Measurements from ENCODE around the gene PDGFB.

Gene PDGFB

GRCh38 chr22:39287076-39287725, 42.4 kb upstream of the PDGFB start:
- peaks cover 19% of the 10 kb centered on the region for H3K27me3 ChIP-seq (ENCODE audit: insufficient read depth, low read length)
- no peaks in the 10 kb centered on the region for H3K9me3 ChIP-seq (ENCODE audit: low read length)
- H3K4me3 ChIP-seq (ENCODE audit: low read depth, low read length, poor library complexity, severe bottlenecking): no peak overlapping the region
- H3K9me2 ChIP-seq (ENCODE audit: low read depth, low read length): no peaks in the 10 kb centered on the region
- no peaks in the 10 kb centered on the region for H3K4me1 ChIP-seq (ENCODE audit: insufficient read depth, low read length, severe bottlenecking)
- no peaks in the 10 kb centered on the region for H3F3A ChIP-seq (ENCODE audit: insufficient read depth, low read length)
- H4K20me1 ChIP-seq (ENCODE audit: insufficient read depth, low read length): no peaks in the 10 kb centered on the region
- H2AFZ ChIP-seq (ENCODE audit: low read length): no peak overlapping the region
- no peak overlapping the region for H3K4me2 ChIP-seq (ENCODE audit: low read length)
- H3K9ac ChIP-seq (ENCODE audit: low read length): no peak overlapping the region
- TF ChIP-seq EZH2 (IDR thresholded peaks at IDR 0.05; ENCODE audit: borderline replicate concordance, low read length) (no peak), CTCF (IDR thresholded peaks at IDR 0.05; ENCODE audit: low read length) (no peak)
- no peak overlapping the region for H3K27ac ChIP-seq (ENCODE audit: low read depth, low read length, poor library complexity, severe bottlenecking)
- no peaks in the 10 kb centered on the region for H3K79me2 ChIP-seq (ENCODE audit: insufficient read depth, low read length)
- no peaks in the 10 kb centered on the region for H3K36me3 ChIP-seq (ENCODE audit: insufficient read depth, low read length)

- H3K9me2 ChIP-seq (ENCODE audit: low read depth, low read length): no peaks in the 10 kb centered on the region
- H3K4me2 ChIP-seq (ENCODE audit: low read length): no peak overlapping the region
- H3K9me3 ChIP-seq (ENCODE audit: low read length): no peaks in the 10 kb centered on the region
- H3K9ac ChIP-seq (ENCODE audit: low read length): no peak overlapping the region
- no peaks in the 10 kb centered on the region for H3F3A ChIP-seq (ENCODE audit: insufficient read depth, low read length)
- H4K20me1 ChIP-seq (ENCODE audit: insufficient read depth, low read length): no peaks in the 10 kb centered on the region
- H3K4me3 ChIP-seq (ENCODE audit: low read depth, low read length, poor library complexity, severe bottlenecking): no peak overlapping the region
- H2AFZ ChIP-seq (ENCODE audit: low read length): no peak overlapping the region
- peaks cover 12% of the 10 kb centered on the region; the same call in 1 of the 2 replicates for H3K27me3 ChIP-seq (ENCODE audit: insufficient read depth, low read length)
- no peaks in the 10 kb centered on the region for H3K79me2 ChIP-seq (ENCODE audit: insufficient read depth, low read length)
- no peak for TF ChIP-seq CTCF (IDR thresholded peaks at IDR 0.05; ENCODE audit: low read length)
- no peak for TF ChIP-seq EZH2 (IDR thresholded peaks at IDR 0.05; ENCODE audit: borderline replicate concordance, low read length)
- H3K4me1 ChIP-seq (ENCODE audit: insufficient read depth, low read length, severe bottlenecking): no peaks in the 10 kb centered on the region
- H3K27ac ChIP-seq (ENCODE audit: low read depth, low read length, poor library complexity, severe bottlenecking): no peak overlapping the region
- no peaks in the 10 kb centered on the region for H3K36me3 ChIP-seq (ENCODE audit: insufficient read depth, low read length)
These were observed 40.2 kb upstream of the PDGFB start for GRCh38 chr22:39284983-39285382.

- H4K20me1 ChIP-seq (ENCODE audit: insufficient read depth, low read length): no peaks in the 10 kb centered on the region
- H3K4me1 ChIP-seq (ENCODE audit: insufficient read depth, low read length, severe bottlenecking): no peaks in the 10 kb centered on the region
- no peak overlapping the region for H3K4me2 ChIP-seq (ENCODE audit: low read length)
- no peak overlapping the region for H3K4me3 ChIP-seq (ENCODE audit: low read depth, low read length, poor library complexity, severe bottlenecking)
- no peaks in the 10 kb centered on the region for H3K9me3 ChIP-seq (ENCODE audit: low read length)
- no peaks in the 10 kb centered on the region for H3K9me2 ChIP-seq (ENCODE audit: low read depth, low read length)
- H3K36me3 ChIP-seq (ENCODE audit: insufficient read depth, low read length): no peaks in the 10 kb centered on the region
- H3K9ac ChIP-seq (ENCODE audit: low read length): no peak overlapping the region
- no peak overlapping the region for H3K27ac ChIP-seq (ENCODE audit: low read depth, low read length, poor library complexity, severe bottlenecking)
- TF ChIP-seq CTCF (IDR thresholded peaks at IDR 0.05; ENCODE audit: low read length) (no peak), EZH2 (IDR thresholded peaks at IDR 0.05; ENCODE audit: borderline replicate concordance, low read length) (no peak)
- no peak overlapping the region for H2AFZ ChIP-seq (ENCODE audit: low read length)
- no peaks in the 10 kb centered on the region for H3K79me2 ChIP-seq (ENCODE audit: insufficient read depth, low read length)
- H3K27me3 ChIP-seq (ENCODE audit: insufficient read depth, low read length): peaks cover 6% of the 10 kb centered on the region; the same call in 1 of the 2 replicates
- H3F3A ChIP-seq (ENCODE audit: insufficient read depth, low read length): no peaks in the 10 kb centered on the region
These were observed 39.6 kb upstream of the PDGFB start for GRCh38 chr22:39284142-39284980.
